ENCODE measurements around the gene SNRNP70. TPM values are rescaled to one million over a fixed set of nuclear protein-coding genes. Genes with fewer than 3 reads are reported as not detected.

SNRNP70 gene
- total and polyA plus RNA-seq, 10 of the 15 experiments (the other 5 are each of a cell fraction or from before 2014, with no cell fraction given), result 2.7 to 453 (median 159) TPM

GRCh38 chr19:49118565-49119410, 33.5 kb downstream of the SNRNP70 start, which contains the start of gene C19orf73 (continued):
- TF ChIP-seq MLLT1 (IDR thresholded peaks at IDR 0.05) (peak; percentile 73; the same call in 1 of the 2 replicates), SKIL (IDR thresholded peaks at IDR 0.05; ENCODE audit: low read depth, poor library complexity, severe bottlenecking) (peak; percentile 51), HDGF (IDR thresholded peaks at IDR 0.05) (peak; percentile 95), SP1 (IDR thresholded peaks at IDR 0.05; ENCODE audit: low read depth, low read length) (peak; percentile 61), USF2 (IDR thresholded peaks at IDR 0.05; ENCODE audit: borderline replicate concordance, low read depth, low read length) (no peak), NFXL1 (IDR thresholded peaks at IDR 0.05; ENCODE audit: borderline replicate concordance) (no peak), SMARCA5 (IDR thresholded peaks at IDR 0.05) (peak; percentile 85; the same call in 1 of the 2 replicates), TCF12 (IDR thresholded peaks at IDR 0.05; ENCODE audit: low read depth, low read length) (no peak), ATF2 (IDR thresholded peaks at IDR 0.05; ENCODE audit: low read length) (peak; percentile 90), ZBTB33 (IDR thresholded peaks at IDR 0.05) (no peak), NBN (IDR thresholded peaks at IDR 0.05) (peak; percentile 98), MAX (IDR thresholded peaks at IDR 0.05; ENCODE audit: low read depth, low read length) (peak; percentile 91; the same call in 1 of the 2 replicates), WRNIP1 (IDR thresholded peaks at IDR 0.05; ENCODE audit: borderline replicate concordance, low read depth, low read length) (no peak), CUX1 (IDR thresholded peaks at IDR 0.05; ENCODE audit: insufficient replicate concordance, low read depth, low read length) (no peak)

All from GM12878 (cell line).